ENCODE measurements around the gene RELN.

RELN gene

GRCh38 chr7:103887050-103887449 is 102.4 kb downstream of the RELN start:
- TF ChIP-seq ZNF565 (CRISPR knock-in tag; conservative IDR thresholded peaks at IDR 0.05; ENCODE audit: low read depth) = no peak
- TF ChIP-seq PATZ1 (CRISPR knock-in tag; IDR thresholded peaks at IDR 0.05; ENCODE audit: borderline replicate concordance) = no peak
- no peak for TF ChIP-seq BACH2 (CRISPR knock-in tag; IDR thresholded peaks at IDR 0.05; ENCODE audit: borderline replicate concordance)
- no peak for ATAC-seq

- ATAC-seq = no peak
- TF ChIP-seq TSHZ2 (CRISPR knock-in tag; IDR thresholded peaks at IDR 0.05) = no peak
These were observed 109.4 kb downstream of the RELN start for GRCh38 chr7:103879928-103880600.

GRCh38 chr7:103879411-103879810 is 110.0 kb downstream of the RELN start:
- TF ChIP-seq TCF4 (CRISPR knock-in tag; IDR thresholded peaks at IDR 0.05; ENCODE audit: borderline replicate concordance) (peak; percentile 22; the same call in 1 of the 2 replicates), OSR1 (CRISPR knock-in tag; IDR thresholded peaks at IDR 0.05) (no peak), CSDC2 (CRISPR knock-in tag; IDR thresholded peaks at IDR 0.05) (no peak)
- ATAC-seq = no peak

GRCh38 chr7:103877565-103877964 is 111.9 kb downstream of the RELN start:
- TF ChIP-seq TCF4 (CRISPR knock-in tag; IDR thresholded peaks at IDR 0.05; ENCODE audit: borderline replicate concordance) (no peak), PPARA (CRISPR knock-in tag; IDR thresholded peaks at IDR 0.05; ENCODE audit: borderline replicate concordance) (no peak), ZNF8 (CRISPR knock-in tag; IDR thresholded peaks at IDR 0.05) (no peak), CSRNP3 (CRISPR knock-in tag; IDR thresholded peaks at IDR 0.05) (no peak), ESRRG (CRISPR knock-in tag; IDR thresholded peaks at IDR 0.05) (no peak), OSR1 (CRISPR knock-in tag; IDR thresholded peaks at IDR 0.05) (no peak), TSHZ2 (CRISPR knock-in tag; IDR thresholded peaks at IDR 0.05) (no peak), ARNTL (CRISPR knock-in tag; IDR thresholded peaks at IDR 0.05; ENCODE audit: borderline replicate concordance, low read depth) (no peak)
- no peak for ATAC-seq

GRCh38 chr7:103875718-103876117 is 113.7 kb downstream of the RELN start:
- ATAC-seq = no peak
- TF ChIP-seq ISL1 (CRISPR knock-in tag; IDR thresholded peaks at IDR 0.05) (no peak), CSDC2 (CRISPR knock-in tag; IDR thresholded peaks at IDR 0.05) (no peak), TCF4 (CRISPR knock-in tag; IDR thresholded peaks at IDR 0.05; ENCODE audit: borderline replicate concordance) (no peak), GLIS3 (CRISPR knock-in tag; IDR thresholded peaks at IDR 0.05) (no peak), ZNF8 (CRISPR knock-in tag; IDR thresholded peaks at IDR 0.05) (no peak), POU6F1 (CRISPR knock-in tag; IDR thresholded peaks at IDR 0.05; ENCODE audit: borderline replicate concordance, low read depth) (no peak), ZNF70 (CRISPR knock-in tag; IDR thresholded peaks at IDR 0.05) (no peak), RARB (CRISPR knock-in tag; IDR thresholded peaks at IDR 0.05) (no peak), ZFP3 (CRISPR knock-in tag; IDR thresholded peaks at IDR 0.05) (no peak), ZNF565 (CRISPR knock-in tag; conservative IDR thresholded peaks at IDR 0.05; ENCODE audit: low read depth) (no peak), CSRNP3 (CRISPR knock-in tag; IDR thresholded peaks at IDR 0.05) (no peak), BACH2 (CRISPR knock-in tag; IDR thresholded peaks at IDR 0.05; ENCODE audit: borderline replicate concordance) (no peak), OSR1 (CRISPR knock-in tag; IDR thresholded peaks at IDR 0.05) (no peak), ZFP30 (CRISPR knock-in tag; IDR thresholded peaks at IDR 0.05) (no peak), TOX (CRISPR knock-in tag; IDR thresholded peaks at IDR 0.05; ENCODE audit: borderline replicate concordance) (no peak)

All from SK-N-SH treated with all-trans-retinoic acid at 6 μM for 48 hours (cell line).